Coronary artery (tissue), 2 donors: ENCODE measurements around the gene KLC3.
A peak's percentile ranks its signal among the peaks of the same experiment; 100 is the strongest.

ENCODE experiments used
- DNase-seq: peaks from one replicate; pipeline ENCODE4 v3.0.0-alpha.2; 2017; ENCODE audit warnings: low spot score
- H3K27ac ChIP-seq, 2 donors: fragments of 200-600 bp; sonication (generic); one replicate each; pipeline ENCODE4 v1.5.1; 2016 to 2019
- H3K4me3 ChIP-seq: fragments of 200-600 bp; sonication (generic); 2 replicates; pipeline ENCODE4 v1.5.1; 2016; ENCODE audit warnings: mild to moderate bottlenecking, moderate library complexity
- TF ChIP-seq, protein P1 (sequence below): fragments of 200-600 bp; sonication (generic); IDR thresholded peaks from one replicate; pipeline ENCODE4 v1.5.1; 2019; ENCODE audit warnings: antibody characterized with exemption

The KLC3 gene

DNA sequence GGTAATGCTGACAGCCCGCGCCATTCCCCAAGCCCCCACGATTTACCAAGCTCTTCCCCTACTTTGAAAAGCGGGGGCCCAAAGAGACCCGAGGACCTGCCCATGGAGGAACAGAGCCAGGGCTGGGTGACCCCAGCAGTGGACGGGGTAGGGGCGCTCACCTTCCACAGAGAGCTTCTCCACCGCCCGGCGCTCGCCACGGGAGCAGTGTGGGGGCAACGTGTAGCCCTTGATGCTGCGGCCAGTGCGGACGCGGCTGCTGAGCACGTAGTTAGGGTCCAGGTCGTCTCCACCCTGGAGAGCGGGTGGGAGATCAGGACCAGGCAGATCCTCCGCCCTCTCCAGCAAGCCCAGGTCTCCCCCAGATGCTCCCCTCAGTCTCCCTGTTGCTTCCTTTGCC, 25.2 kb upstream of the KLC3 start:
- Histone ChIP-seq H3K4me3 (no peak overlapping the region), H3K27ac (no peak overlapping the region)
- TF ChIP-seq, protein P1, sequence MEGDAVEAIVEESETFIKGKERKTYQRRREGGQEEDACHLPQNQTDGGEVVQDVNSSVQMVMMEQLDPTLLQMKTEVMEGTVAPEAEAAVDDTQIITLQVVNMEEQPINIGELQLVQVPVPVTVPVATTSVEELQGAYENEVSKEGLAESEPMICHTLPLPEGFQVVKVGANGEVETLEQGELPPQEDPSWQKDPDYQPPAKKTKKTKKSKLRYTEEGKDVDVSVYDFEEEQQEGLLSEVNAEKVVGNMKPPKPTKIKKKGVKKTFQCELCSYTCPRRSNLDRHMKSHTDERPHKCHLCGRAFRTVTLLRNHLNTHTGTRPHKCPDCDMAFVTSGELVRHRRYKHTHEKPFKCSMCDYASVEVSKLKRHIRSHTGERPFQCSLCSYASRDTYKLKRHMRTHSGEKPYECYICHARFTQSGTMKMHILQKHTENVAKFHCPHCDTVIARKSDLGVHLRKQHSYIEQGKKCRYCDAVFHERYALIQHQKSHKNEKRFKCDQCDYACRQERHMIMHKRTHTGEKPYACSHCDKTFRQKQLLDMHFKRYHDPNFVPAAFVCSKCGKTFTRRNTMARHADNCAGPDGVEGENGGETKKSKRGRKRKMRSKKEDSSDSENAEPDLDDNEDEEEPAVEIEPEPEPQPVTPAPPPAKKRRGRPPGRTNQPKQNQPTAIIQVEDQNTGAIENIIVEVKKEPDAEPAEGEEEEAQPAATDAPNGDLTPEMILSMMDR: no peak
- DNase-seq: no peak

DNA sequence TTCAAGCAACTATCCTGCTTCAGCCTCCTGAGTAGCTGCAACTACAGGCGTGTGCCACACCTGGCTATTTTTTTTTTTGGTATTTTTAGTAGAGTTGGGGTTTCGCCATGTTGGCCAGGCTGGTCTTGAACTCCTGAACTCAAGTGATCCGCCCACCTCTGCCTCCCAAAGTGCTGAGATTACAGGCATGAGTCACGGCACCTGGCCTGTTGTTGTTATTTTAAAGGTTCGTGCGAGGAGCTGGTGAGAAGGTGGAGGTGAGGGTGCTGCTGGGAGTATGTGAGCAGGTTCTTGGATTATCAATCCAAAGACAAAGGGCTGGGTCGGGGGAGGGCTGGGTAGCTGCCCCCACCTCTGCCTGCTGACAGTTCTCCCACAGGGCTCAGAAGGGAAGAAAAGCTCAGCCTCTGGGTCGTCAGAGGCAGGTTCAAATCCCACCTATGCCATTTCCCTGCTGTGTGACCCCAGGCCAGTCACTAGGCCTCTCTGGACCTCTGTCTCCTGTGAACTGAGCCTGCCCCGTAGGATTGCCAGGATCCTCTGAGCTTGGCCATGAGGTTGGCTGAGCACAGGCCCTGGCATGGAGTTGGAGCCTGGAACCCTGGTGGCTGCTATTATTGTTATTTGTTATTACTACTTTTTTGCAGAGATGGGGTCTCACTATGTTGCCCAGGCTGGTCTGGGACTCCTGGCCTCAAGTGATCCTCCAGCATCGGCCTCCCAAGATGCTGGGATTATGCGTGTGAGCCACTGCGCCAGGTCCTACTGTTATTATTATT, 19.4 kb upstream of the KLC3 start:
- Histone ChIP-seq H3K4me3 (no peak overlapping the region), H3K27ac (no peak overlapping the region)
- TF ChIP-seq, protein P1: no peak
- DNase-seq: no peak

DNA sequence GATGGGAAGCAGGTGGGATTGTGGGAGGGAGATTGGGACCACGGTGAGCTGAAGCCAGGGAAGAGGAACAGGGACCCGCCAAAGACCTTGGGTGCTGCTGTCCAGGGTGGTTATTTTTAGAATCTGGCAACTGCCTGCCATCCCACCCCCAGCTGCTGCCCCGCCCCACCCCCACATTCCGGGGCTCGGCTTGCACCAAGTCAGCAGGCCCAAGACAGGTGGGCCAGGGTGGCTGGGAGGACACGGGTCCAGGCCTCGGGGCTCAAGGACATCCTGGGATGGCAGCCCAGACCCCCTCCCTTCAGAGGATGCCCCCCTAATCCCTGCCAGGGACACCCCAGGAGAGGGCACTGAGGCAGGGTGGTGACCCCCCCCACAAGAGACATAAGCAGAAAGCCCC, 18.7 kb upstream of the KLC3 start:
- TF ChIP-seq, protein P1: no peak
- Histone ChIP-seq H3K4me3 (no peak overlapping the region), H3K27ac (no peak overlapping the region)
- DNase-seq: no peak

DNA sequence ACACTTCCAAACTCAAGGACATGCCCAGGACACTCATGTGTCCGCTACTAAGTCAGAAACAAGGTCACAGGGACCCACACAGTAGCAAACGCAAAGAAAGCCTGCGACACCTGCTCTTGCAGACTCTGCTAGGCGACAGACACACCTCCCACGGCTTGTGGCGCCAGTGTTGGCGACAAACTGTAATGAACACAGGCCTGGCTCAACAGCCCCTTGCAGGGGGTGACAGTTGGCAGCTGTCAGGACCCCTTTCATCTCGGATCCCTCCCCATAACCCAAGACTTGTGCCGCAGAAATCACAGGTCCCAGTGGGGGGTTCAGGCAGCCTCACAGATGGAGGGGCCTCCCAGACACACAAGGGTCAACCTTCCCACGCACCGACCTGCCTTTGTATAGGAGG, 18.2 kb upstream of the KLC3 start:
- Histone ChIP-seq H3K27ac (no peak overlapping the region), H3K4me3 (no peak overlapping the region)
- no peak for DNase-seq
- TF ChIP-seq, protein P1: no peak

DNA sequence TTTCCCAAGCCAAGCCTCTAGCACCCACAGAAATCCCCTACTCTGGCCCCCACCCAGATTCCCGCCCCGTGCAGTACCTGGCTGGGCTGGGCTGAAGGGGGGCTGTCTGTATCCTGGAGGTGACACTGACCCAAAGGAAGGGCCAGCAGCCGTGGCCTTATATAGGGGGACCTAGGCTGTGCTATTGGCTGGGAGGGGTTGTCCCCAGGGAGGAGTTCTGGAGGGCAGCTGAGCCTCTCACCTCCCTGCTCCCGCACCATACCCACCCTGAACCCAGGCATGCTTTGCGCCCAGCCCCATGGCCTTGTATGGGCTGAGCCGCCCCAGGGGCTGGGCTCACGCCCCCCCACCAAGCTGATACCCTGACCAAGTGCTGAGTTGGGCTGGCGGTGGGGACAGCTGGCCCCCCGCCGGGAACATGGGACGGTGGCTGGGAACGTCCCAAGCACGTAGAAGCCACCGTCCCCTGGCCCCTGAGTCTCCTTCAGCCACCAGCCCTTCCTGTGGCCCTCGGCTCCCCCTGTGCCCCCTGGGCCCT, 17.7 kb upstream of the KLC3 start, which contains the start of gene CKM:
CKM (minus strand) TSS at position 132 of the 538 bp plus-strand sequence. CDS start 3,162 bp downstream, outside the sequence.
- TF ChIP-seq, protein P1: no peak
- DNase-seq: no peak
- Histone ChIP-seq H3K4me3 (peak within 1 kb of the TSS; percentile 32), H3K27ac (no peak within 1 kb of the TSS)

DNA sequence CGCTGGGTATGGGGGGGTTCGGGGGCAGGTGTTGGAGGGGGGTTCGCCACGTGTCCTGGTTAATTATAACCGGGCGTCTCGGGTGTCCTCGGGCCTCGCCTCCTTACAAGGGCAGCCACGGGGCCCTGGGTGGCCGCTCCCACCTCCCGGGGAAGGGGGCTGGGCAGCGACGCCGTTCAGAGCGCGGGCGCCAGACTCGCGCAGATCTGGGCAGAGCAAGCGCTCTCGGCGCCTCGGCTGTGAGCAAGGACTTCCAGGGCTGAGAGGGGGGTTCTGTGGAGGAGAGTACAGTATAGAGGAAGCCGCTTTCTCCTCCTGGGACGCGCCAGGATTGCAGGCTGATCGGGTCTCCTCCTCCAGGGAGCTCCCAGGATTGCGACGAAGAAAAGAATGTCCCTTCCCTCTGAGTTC, 16.9 kb upstream of the KLC3 start:
- Histone ChIP-seq H3K27ac (no peak overlapping the region), H3K4me3 (peak overlapping the region; percentile 32)
- no peak for DNase-seq

More for the DNA sequence above, 16.9 kb upstream of the KLC3 start:
- TF ChIP-seq, protein P1: no peak
